Coronary artery (tissue), 2 donors: Measurements from ENCODE around the gene MSI2.

Experiments used
- DNase-seq: peaks from one replicate; pipeline ENCODE4 v3.0.0-alpha.2; 2017; ENCODE audit warnings: low spot score
- H3K27ac ChIP-seq, 2 donors: fragments of 200-600 bp; sonication (generic); one replicate each; pipeline ENCODE4 v1.5.1; 2016 to 2019
- H3K4me3 ChIP-seq: fragments of 200-600 bp; sonication (generic); 2 replicates; pipeline ENCODE4 v1.5.1; 2016; ENCODE audit warnings: mild to moderate bottlenecking, moderate library complexity
- TF ChIP-seq, protein P1 (sequence below): fragments of 200-600 bp; sonication (generic); IDR thresholded peaks from one replicate; pipeline ENCODE4 v1.5.1; 2019; ENCODE audit warnings: antibody characterized with exemption

The MSI2 gene

DNA sequence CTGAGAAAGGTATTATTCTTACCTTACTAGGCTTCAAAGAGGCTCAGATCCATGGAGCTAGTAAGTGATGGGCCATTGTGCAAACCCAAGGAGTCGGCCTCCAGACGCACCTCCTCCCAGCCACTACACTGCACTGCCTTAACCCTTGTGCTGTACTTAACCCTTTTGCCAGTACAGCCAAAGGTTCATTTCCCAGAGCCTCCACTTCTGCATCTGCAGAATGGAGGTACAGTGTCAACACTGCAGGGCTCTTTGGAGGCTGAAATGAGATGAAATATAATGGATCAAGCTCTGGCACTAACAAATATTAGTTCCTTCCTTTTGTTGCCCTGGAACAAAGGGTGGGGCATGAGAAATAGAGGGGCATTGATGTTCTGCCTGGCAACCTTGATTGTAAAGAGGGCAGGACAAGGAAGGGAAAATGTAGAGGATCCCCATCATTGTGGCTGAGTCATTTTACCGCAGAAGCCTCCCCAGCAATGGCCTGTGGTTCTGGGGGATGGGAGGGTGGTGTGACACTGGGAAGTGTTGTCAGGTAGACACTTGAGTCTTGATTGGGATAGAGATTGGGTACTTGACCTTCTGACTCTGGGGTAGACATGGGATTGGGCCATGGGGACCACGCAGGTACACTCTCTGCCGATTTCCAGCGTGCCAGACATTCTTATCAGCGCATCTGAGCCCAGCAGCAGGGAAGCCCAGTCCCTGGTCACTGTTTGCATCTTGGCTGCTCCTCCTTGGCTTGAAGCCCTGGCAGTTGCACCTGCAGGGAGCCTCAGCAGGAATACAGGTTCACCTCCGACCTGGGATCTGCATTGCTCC is 84.0 kb downstream of the MSI2 start:
- TF ChIP-seq, protein P1, sequence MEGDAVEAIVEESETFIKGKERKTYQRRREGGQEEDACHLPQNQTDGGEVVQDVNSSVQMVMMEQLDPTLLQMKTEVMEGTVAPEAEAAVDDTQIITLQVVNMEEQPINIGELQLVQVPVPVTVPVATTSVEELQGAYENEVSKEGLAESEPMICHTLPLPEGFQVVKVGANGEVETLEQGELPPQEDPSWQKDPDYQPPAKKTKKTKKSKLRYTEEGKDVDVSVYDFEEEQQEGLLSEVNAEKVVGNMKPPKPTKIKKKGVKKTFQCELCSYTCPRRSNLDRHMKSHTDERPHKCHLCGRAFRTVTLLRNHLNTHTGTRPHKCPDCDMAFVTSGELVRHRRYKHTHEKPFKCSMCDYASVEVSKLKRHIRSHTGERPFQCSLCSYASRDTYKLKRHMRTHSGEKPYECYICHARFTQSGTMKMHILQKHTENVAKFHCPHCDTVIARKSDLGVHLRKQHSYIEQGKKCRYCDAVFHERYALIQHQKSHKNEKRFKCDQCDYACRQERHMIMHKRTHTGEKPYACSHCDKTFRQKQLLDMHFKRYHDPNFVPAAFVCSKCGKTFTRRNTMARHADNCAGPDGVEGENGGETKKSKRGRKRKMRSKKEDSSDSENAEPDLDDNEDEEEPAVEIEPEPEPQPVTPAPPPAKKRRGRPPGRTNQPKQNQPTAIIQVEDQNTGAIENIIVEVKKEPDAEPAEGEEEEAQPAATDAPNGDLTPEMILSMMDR = no peak
- no peak for DNase-seq
- H3K27ac ChIP-seq = no peak overlapping the region
- no peak overlapping the region for H3K4me3 ChIP-seq

DNA sequence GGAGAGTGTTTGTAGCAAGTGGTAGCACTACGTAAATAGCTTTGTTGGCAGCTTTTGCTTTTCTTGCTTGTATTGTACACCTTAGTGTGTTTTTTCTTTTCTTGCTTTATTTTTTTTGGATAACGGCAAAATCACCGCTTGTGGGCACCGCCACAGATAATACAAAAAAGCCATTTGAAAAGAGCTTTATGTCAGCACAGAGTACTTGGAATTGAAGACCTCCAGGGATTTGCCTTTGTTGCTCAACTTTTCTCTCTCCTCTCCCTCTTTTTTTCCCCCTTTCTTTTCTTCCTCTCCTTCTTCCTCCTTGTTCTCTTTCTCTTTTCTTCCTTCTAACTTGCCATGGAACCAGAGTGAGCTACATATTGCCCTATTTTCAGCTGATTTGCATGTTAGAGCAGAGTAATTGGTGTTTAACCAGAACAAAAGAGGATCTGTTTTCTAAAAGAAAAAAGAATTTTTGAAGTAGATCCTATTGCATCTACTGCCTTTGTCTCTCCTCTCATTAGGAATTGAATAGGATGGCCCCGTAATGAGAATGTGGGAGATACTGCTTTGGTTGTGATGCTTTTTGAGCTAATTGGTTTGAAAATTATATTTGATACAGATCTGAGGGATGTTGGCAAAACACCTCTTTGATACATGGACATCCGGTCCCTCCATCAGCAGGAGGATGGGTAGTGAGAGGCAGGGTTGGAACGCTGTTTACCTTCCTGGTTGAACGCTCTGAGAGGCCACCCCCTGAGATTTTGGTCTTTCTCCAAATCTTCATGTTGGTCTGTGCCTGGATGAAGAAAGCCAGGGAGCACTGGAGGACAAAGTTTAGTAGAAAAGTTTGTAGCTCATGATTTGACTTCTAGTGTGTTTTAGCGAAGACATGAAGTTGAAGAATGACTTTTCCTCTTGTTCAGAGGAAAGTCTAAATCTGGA is 85.6 kb downstream of the MSI2 start:
- no peak overlapping the region for H3K27ac ChIP-seq
- TF ChIP-seq, protein P1 = no peak
- DNase-seq = no peak
- H3K4me3 ChIP-seq = no peak overlapping the region

DNA sequence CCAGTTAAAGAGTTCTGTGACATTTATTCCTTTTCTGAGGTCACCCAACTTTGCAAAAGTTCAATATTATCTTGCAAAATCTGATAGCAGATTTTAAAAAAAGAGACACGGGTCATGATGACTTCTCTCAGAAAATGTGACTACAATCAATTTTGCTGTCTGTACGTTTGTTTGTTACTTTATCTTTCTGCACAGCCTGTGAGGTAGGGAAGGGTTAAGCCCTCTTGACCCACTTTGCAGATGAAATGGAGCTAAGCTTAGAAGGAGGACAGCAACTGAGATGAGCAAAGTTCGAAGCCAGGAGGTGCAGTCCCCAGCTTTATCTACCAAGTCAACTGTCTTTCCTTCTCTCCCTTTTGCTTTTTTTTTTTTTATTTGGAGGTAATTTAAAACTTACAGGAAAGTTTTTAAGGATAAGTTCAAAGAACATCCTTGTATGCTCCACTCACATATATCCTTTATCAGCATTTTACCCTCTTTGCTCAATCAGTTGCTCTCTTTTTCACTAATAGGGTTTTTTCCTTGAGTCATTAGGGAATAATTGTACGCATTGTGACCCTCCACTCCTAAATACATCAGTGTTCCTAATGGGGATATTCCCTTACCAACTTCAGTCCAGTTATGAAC is 86.8 kb downstream of the MSI2 start:
- Histone ChIP-seq H3K4me3 (no peak overlapping the region), H3K27ac (no peak overlapping the region)
- no peak for DNase-seq
- TF ChIP-seq, protein P1 = no peak

DNA sequence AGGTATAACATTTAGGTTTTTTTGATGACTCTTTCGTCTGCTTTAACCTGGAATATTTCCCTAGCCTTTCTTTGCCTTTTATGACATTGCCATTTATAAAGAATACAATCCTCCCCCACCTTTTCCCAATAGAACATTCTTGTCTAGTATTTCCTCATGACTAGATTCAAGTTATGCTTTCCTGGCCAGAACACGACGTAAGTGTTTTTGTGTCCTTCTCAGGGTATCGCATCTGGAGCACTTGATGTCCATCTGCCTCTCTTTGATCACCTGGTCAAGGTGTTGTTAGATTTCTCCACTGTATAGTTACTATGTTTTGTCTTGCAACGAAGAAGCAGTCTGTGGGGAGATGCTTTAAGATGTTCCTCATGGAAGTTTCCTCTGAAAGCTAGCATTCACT is 87.4 kb downstream of the MSI2 start:
- no peak overlapping the region for H3K27ac ChIP-seq
- TF ChIP-seq, protein P1 = no peak
- no peak overlapping the region for H3K4me3 ChIP-seq
- DNase-seq = no peak

DNA sequence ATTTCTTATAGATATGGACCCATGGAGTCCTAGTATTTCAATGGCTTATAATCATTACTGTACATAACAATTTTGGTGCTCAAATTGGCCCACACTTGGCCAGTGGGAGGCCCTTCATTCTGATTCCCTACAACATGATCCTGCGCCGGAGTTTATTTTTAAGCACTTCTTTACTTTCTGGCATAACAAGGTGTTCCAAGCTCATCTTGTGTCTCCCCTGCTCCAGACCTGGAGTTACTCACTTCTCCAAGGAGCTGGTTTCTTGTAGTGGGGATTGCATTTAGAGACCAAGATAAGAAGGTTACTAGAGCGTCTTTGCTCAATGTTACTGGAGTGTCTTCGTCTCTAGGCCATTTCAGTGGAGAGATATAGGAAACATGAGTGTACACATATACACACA is 87.9 kb downstream of the MSI2 start:
- Histone ChIP-seq H3K27ac (no peak overlapping the region), H3K4me3 (no peak overlapping the region)
- TF ChIP-seq, protein P1 = no peak
- no peak for DNase-seq

DNA sequence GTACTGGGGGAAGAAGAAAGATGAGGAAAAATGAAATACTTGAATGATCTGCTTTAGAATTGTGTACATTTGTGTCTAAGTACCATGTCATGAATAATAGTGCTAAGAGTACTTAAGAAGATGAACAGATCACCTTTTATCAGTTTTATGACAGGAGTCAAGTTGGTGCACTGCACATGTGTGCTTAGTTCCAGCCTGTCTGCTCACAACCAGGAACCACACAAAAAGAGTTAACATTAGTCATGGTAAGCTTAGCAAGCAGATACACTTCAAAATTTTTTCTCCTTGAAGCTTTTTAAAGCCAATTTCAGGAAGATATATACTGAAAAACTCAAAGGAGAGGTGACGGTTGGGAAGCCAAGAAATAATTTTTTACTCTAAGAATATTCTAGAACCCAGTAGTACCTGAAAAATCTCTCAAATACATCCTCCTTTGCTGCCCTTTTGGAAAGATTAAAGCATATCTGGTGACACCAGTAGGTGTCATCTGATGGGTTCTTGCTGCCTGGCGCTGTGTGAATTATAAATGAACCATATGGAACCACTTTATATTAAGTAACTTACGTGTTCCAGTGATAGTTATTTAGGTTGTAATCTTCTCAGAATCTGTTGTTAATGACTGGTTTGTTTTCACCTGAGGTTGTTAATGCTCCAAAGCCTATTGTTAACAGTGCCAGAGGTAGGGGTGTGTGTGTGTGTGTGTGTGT is 93.4 kb downstream of the MSI2 start:
- Histone ChIP-seq H3K4me3 (no peak overlapping the region), H3K27ac (no peak overlapping the region)
- no peak for DNase-seq
- TF ChIP-seq, protein P1 = no peak
